IMR-90 (cell line): ENCODE measurements around the gene PGM2. TPM values are rescaled to one million over a fixed set of nuclear protein-coding genes. Genes with fewer than 3 reads are reported as not detected.

Experiments used
- ATAC-seq: fragments of 200-7000 bp; cut with Tn5 transposase; 2 replicates; pipeline ENCODE4 v1.9.1; 2020; ENCODE audit warnings: low read depth, mild to moderate bottlenecking, moderate library complexity
- BruUV-seq: library from RNA; stranded (reverse); fragments of 400-500 nt; replicated peaks from 2 replicates; lab custom pipeline; 2021; lab: Mats Ljungman, UMichigan
- CTCF ChIA-PET: fragments of 300-600 bp; formaldehyde crosslinking; extraction: SDS; loops from one replicate; lab custom pipeline; 2021; ENCODE audit warnings: antibody characterized with exemption; lab: Yijun Ruan, JAX
- POLR2A ChIA-PET: fragments of 300-600 bp; sonication (Branson Sonifier 250); formaldehyde crosslinking; loops from one replicate; lab custom pipeline; 2022; ENCODE audit warnings: antibody characterized with exemption; ENCODE audit not compliant: unreplicated experiment; lab: Charles Lee
- DNase-seq: peaks from one replicate; pipeline ENCODE4 v3.0.0; 2013
- H2AFZ ChIP-seq: replicated peaks from 2 replicates; pipeline ENCODE3; 2013; ENCODE audit warnings: low read length, mild to moderate bottlenecking; ENCODE audit not compliant: poor library complexity
- H2AK5ac ChIP-seq: 2 replicates; pipeline ENCODE4 v1.6.1; 2013; ENCODE audit warnings: low read depth, low read length, inconsistent platforms
- H2AK9ac ChIP-seq: replicated peaks from 2 replicates; pipeline ENCODE3; 2013; ENCODE audit warnings: mild to moderate bottlenecking, low read depth, low read length, moderate library complexity; ENCODE audit not compliant: poor library complexity
- H2BK120ac ChIP-seq: 2 replicates; pipeline ENCODE4 v1.6.1; 2013; ENCODE audit warnings: low read depth, low read length, inconsistent platforms
- H2BK15ac ChIP-seq: 3 replicates; pipeline ENCODE4 v1.6.1; 2013; ENCODE audit warnings: low read depth, low read length, inconsistent platforms
- H2BK20ac ChIP-seq: 2 replicates; pipeline ENCODE4 v1.6.1; 2013; ENCODE audit warnings: low read depth, mild to moderate bottlenecking, inconsistent platforms, low read length, moderate library complexity
- H2BK5ac ChIP-seq: 2 replicates; pipeline ENCODE4 v1.6.1; 2013; ENCODE audit warnings: mild to moderate bottlenecking, low read depth, low read length, inconsistent platforms; ENCODE audit not compliant: poor library complexity, severe bottlenecking
- H3K14ac ChIP-seq: replicated peaks from 2 replicates; pipeline ENCODE4 v1.6.1; 2013; ENCODE audit warnings: low read depth, low read length, inconsistent platforms
- H3K18ac ChIP-seq: 2 replicates; pipeline ENCODE4 v1.6.1; 2013; ENCODE audit warnings: low read depth, low read length, control low read depth
- H3K23ac ChIP-seq: 2 replicates; pipeline ENCODE4 v1.6.1; 2013; ENCODE audit warnings: low read depth, low read length, inconsistent platforms
- H3K27ac ChIP-seq: 2 replicates; pipeline ENCODE4 v1.5.1; 2013; ENCODE audit warnings: mild to moderate bottlenecking, control low read depth, low read length; ENCODE audit not compliant: insufficient read depth
- H3K27me3 ChIP-seq: 2 replicates; pipeline ENCODE4 v1.6.1; 2013; ENCODE audit warnings: low read length; ENCODE audit not compliant: control insufficient read depth, insufficient read depth
- H3K36me3 ChIP-seq: 2 replicates; pipeline ENCODE4 v1.6.1; 2013; ENCODE audit warnings: low read length, mixed read lengths; ENCODE audit not compliant: control insufficient read depth, insufficient read depth
- H3K4ac ChIP-seq: 2 replicates; pipeline ENCODE4 v1.6.1; 2013; ENCODE audit warnings: low read depth, low read length, inconsistent platforms
- H3K4me1 ChIP-seq: 2 replicates; pipeline ENCODE4 v1.6.1; 2013; ENCODE audit warnings: low read length, mixed read lengths; ENCODE audit not compliant: control insufficient read depth, insufficient read depth
- H3K4me2 ChIP-seq: 2 replicates; pipeline ENCODE4 v1.6.1; 2013; ENCODE audit warnings: low read depth, mild to moderate bottlenecking, control low read depth, low read length, moderate library complexity
- H3K4me3 ChIP-seq: 2 replicates; pipeline ENCODE4 v1.5.1; 2013; ENCODE audit warnings: low read depth, mild to moderate bottlenecking, control low read depth, low read length, moderate library complexity; ENCODE audit not compliant: insufficient read depth
- H3K56ac ChIP-seq: 2 replicates; pipeline ENCODE4 v1.6.1; 2013; ENCODE audit warnings: low read length, inconsistent platforms; ENCODE audit not compliant: insufficient read depth; ENCODE audit errors: extremely low read depth
- H3K79me1 ChIP-seq, 2 experiments: 2 replicates each; pipeline ENCODE4 v1.6.1; 2013; ENCODE audit warnings: low read length in 2 of 2, inconsistent platforms in 1 of 2, low read depth in 1 of 2
- H3K9ac ChIP-seq: 2 replicates; pipeline ENCODE4 v1.6.1; 2013; ENCODE audit warnings: low read depth, low read length, control low read depth
- H3K9me1 ChIP-seq: 2 replicates; pipeline ENCODE4 v1.6.1; 2013; ENCODE audit warnings: low read length, inconsistent platforms; ENCODE audit not compliant: insufficient read depth
- H3K9me3 ChIP-seq: 2 replicates; pipeline ENCODE4 v1.6.1; 2013; ENCODE audit warnings: low read length; ENCODE audit not compliant: control insufficient read depth, insufficient read depth
- H4K20me1 ChIP-seq: 2 replicates; pipeline ENCODE4 v1.6.1; 2013; ENCODE audit warnings: low read length, inconsistent platforms; ENCODE audit not compliant: insufficient read depth
- H4K5ac ChIP-seq: 2 replicates; pipeline ENCODE4 v1.6.1; 2013; ENCODE audit warnings: mild to moderate bottlenecking, low read depth, low read length, control low read depth
- H4K8ac ChIP-seq, 2 experiments: 2 replicates each; pipeline ENCODE4 v1.6.1; 2013; ENCODE audit warnings: low read depth in 2 of 2, low read length in 2 of 2, control low read depth in 1 of 2, inconsistent platforms in 1 of 2
- H4K91ac ChIP-seq: 2 replicates; pipeline ENCODE4 v1.6.1; 2013; ENCODE audit warnings: low read depth, low read length, inconsistent platforms; ENCODE audit not compliant: insufficient read depth
- BHLHE40 ChIP-seq: fragments of 150-350 bp; IDR thresholded peaks from 2 replicates; pipeline ENCODE4 v1.6.1; 2016; ENCODE audit warnings: mild to moderate bottlenecking, low read depth, low read length
- CEBPB ChIP-seq: IDR thresholded peaks from 2 replicates; pipeline ENCODE4 v1.6.1; 2012; ENCODE audit warnings: low read depth, low read length, improper control_type of control experiment
- CHD1 ChIP-seq: IDR thresholded peaks from 2 replicates; pipeline ENCODE4 v1.6.1; 2012; ENCODE audit warnings: low read depth, low read length, improper control_type of control experiment
- FOS ChIP-seq: fragments of 150-350 bp; IDR thresholded peaks from 2 replicates; pipeline ENCODE4 v1.6.1; 2016; ENCODE audit warnings: low read depth, low read length
- MAFK ChIP-seq: IDR thresholded peaks from 2 replicates; pipeline ENCODE4 v1.6.1; 2012; ENCODE audit warnings: low read depth, low read length, improper control_type of control experiment
- MAZ ChIP-seq: IDR thresholded peaks from 2 replicates; pipeline ENCODE4 v1.6.1; 2012; ENCODE audit warnings: low read depth, mild to moderate bottlenecking, low read length, improper control_type of control experiment, moderate library complexity, borderline replicate concordance
- POLR2A ChIP-seq: IDR thresholded peaks from 2 replicates; pipeline ENCODE4 v1.6.1; 2012; ENCODE audit warnings: mild to moderate bottlenecking, low read depth, low read length
- RAD21 ChIP-seq: IDR thresholded peaks from 2 replicates; pipeline ENCODE4 v1.6.1; 2012; ENCODE audit warnings: low read length, improper control_type of control experiment
- RFX5 ChIP-seq: IDR thresholded peaks from 2 replicates; pipeline ENCODE4 v1.8.0; 2012; ENCODE audit warnings: low read depth, mild to moderate bottlenecking, low read length, moderate library complexity
- SMC3 ChIP-seq: fragments of 150-350 bp; IDR thresholded peaks from 2 replicates; pipeline ENCODE4 v1.6.1; 2016; ENCODE audit warnings: low read depth, mild to moderate bottlenecking, antibody characterized with exemption, low read length, moderate library complexity
- WGBS, 2 experiments: methylation state at CpG; one replicate each; pipeline versions ENCODE4 v1.1.5 to v1.1.7; 2013; ENCODE audit warnings: missing lambda C conversion rate in 2 of 2; ENCODE audit not compliant: insufficient read length in 1 of 2; ENCODE audit errors: extremely low coverage in 2 of 2; 5-methylcytosine and 5-hydroxymethylcytosine counted together
- dilution Hi-C: fragments of 300-500 bp; cut with HindIII; formaldehyde crosslinking; loops from one replicate; pipeline ENCODE4 v1.14.3; 2018; ENCODE audit warnings: low sequenced_read_pairs; ENCODE audit not compliant: unreplicated experiment
- in situ Hi-C: fragments of 300-500 bp; cut with MboI; formaldehyde crosslinking; loops from 3 replicates; pipeline ENCODE4 v1.14.3; 2019; ENCODE audit warnings: low sequenced_read_pairs, inconsistent platforms, mixed read lengths
- intact Hi-C: fragments of 100-400 bp; cut with micrococcal nuclease; formaldehyde crosslinking; loops from 2 replicates; pipeline ENCODE4 v1.10.0; 2022
- polyA plus RNA-seq, 3 experiments: library from polyadenylated mRNA; depleted of rRNA; stranded (reverse); fragments of >200 nt; gene quantifications; 2 replicates each; pipeline ENCODE4 v1.2.3, GENCODE V29; 2012; ENCODE audit warnings: low replicate concordance in 1 of 3
- total RNA-seq: library from RNA; depleted of rRNA; stranded (reverse); fragments of >200 nt; gene quantifications from 2 replicates; pipeline ENCODE4 v1.2.3, GENCODE V29; 2012
- TF ChIP-seq, protein P1 (sequence below): conservative IDR thresholded peaks from 2 replicates; pipeline ENCODE4 v1.5.1; 2012; ENCODE audit warnings: mild to moderate bottlenecking, low read depth, low read length, improper control_type of control experiment
- TF ChIP-seq, protein P2 (sequence below): fragments of 150-350 bp; IDR thresholded peaks from 2 replicates; pipeline ENCODE4 v1.6.1; 2017; ENCODE audit warnings: mild to moderate bottlenecking, antibody characterized with exemption, low read length, low read depth

PGM2 gene
- total and polyA plus RNA-seq, 2 of the 4 experiments (the other 2 are of a cell fraction): 18.7 to 26.2 TPM

DNA sequence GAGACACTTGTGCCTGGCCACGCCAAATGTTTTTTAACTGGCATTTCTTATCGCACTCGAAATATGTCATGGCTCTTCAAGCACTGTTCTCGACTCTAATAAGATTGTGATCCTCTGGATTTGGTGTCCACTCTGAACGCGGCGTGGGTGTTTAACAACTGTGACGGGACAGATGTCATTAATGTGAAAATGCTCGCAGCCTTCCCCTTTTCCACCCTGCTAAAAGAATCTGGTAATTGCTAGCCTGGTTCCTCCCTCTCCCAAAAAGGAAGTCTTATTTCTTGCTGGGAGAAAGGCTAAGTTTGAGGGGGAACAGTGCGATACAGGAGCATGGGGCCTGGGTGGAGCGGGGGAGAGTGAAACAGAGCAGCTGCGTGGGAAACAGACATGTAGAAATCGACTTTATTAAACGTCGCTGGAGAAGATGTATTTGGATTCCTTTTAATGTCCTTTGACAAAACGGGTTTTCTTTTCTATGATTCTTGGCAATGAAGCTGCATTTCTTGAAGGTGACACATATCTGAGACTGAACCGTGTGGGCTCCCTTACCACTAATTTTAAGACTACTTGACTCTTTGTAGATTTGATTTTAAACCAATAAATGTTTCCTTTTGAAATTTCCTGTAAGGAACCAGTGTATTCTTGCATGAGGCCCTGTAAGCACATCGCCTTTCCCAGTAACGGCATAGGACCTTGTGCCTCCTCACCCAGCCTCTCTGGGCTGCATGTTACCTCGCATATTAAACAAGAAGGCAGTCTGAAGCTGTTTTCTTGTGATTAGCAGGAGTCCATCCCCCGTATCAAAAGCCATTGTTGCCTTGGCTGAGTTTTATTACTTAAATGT is 82.2 kb downstream of the PGM2 start (continued):
- TF ChIP-seq MAFK: no peak

DNA sequence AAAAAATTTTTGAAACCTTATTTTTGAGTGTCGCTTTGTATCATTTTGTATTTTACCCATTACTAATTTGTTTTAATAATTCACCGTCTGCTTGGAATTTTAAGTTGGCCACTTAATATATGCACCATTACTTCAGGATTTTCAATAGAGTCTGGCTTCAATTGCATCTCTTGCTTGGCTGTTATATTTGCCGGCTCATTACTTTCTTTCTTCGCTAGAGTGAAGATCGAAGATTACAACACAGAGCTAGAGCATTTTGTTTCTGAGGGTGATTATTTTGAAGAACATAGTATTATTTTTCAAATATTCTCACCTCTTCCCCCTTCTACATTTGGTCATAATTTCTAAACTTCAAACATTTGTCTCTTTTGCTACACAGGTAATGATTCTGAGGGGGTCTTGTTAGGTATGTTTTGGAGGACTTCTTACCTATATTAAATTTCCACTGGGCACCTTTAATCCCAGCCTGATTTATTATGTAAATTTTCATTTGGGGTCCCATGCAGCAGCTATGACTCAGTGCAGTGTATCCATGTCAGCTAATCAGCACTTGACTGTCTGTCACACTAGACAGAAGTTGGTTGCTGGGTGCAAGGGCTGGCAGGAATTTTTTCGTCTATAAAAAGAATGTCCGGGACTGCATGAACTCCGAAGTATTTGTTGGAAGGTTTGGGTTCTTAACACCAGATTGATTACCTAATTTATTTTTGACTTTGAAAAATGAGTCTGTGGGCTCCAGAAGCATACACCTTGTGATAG is 83.0 kb downstream of the PGM2 start:
- POLR2A ChIA-PET: no interaction called here
- TF ChIP-seq CEBPB: no peak
- TF ChIP-seq, protein P1, sequence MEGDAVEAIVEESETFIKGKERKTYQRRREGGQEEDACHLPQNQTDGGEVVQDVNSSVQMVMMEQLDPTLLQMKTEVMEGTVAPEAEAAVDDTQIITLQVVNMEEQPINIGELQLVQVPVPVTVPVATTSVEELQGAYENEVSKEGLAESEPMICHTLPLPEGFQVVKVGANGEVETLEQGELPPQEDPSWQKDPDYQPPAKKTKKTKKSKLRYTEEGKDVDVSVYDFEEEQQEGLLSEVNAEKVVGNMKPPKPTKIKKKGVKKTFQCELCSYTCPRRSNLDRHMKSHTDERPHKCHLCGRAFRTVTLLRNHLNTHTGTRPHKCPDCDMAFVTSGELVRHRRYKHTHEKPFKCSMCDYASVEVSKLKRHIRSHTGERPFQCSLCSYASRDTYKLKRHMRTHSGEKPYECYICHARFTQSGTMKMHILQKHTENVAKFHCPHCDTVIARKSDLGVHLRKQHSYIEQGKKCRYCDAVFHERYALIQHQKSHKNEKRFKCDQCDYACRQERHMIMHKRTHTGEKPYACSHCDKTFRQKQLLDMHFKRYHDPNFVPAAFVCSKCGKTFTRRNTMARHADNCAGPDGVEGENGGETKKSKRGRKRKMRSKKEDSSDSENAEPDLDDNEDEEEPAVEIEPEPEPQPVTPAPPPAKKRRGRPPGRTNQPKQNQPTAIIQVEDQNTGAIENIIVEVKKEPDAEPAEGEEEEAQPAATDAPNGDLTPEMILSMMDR: no peak
- no peak for TF ChIP-seq SMC3
- TF ChIP-seq CHD1: no peak
- TF ChIP-seq BHLHE40: no peak
- no peak for TF ChIP-seq RFX5
- TF ChIP-seq, protein P2, sequence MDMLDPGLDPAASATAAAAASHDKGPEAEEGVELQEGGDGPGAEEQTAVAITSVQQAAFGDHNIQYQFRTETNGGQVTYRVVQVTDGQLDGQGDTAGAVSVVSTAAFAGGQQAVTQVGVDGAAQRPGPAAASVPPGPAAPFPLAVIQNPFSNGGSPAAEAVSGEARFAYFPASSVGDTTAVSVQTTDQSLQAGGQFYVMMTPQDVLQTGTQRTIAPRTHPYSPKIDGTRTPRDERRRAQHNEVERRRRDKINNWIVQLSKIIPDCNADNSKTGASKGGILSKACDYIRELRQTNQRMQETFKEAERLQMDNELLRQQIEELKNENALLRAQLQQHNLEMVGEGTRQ: no peak
- TF ChIP-seq FOS: no peak
- TF ChIP-seq MAFK: no peak
- TF ChIP-seq RAD21: no peak
- TF ChIP-seq POLR2A: no peak
- no peak for TF ChIP-seq MAZ

More for the DNA sequence above, 83.0 kb downstream of the PGM2 start:
- H4K20me1 ChIP-seq: no peaks in the 10 kb centered on the region
- no peaks in the 10 kb centered on the region for H3K36me3 ChIP-seq
- no peak overlapping the region for H2AK5ac ChIP-seq
- no peaks in the 10 kb centered on the region for H3K4me1 ChIP-seq
- peaks cover 20% of the 10 kb centered on the region for H3K27me3 ChIP-seq
- H4K5ac ChIP-seq: no peak overlapping the region
- H4K91ac ChIP-seq: no peak overlapping the region
- dilution Hi-C loops (no loop called here), intact Hi-C loops (no loop called here), in situ Hi-C loops (no loop called here)
- H4K8ac ChIP-seq: no peak overlapping the region
- H2BK5ac ChIP-seq: no peak overlapping the region
- H3K4ac ChIP-seq: no peak overlapping the region
- H2AFZ ChIP-seq: no peak overlapping the region
- no peak overlapping the region for H2BK15ac ChIP-seq
- H3K14ac ChIP-seq: no peak overlapping the region
- 85% methylated on average over 3 of the region's 8 CpGs; no CpG with 5 or more reads in 1 of the 2 experiments for WGBS, 2 experiments
- H3K9me1 ChIP-seq: no peaks in the 10 kb centered on the region
- no peak overlapping the region for H3K56ac ChIP-seq
- BruUV-seq: no TSS peak
- H3K4me3 ChIP-seq: no peak overlapping the region
- no peak overlapping the region for H2BK20ac ChIP-seq
- H3K18ac ChIP-seq: no peak overlapping the region
- H3K9ac ChIP-seq: no peak overlapping the region
- no peak overlapping the region for H2AK9ac ChIP-seq
- H3K23ac ChIP-seq: no peak overlapping the region
- H3K9me3 ChIP-seq: no peaks in the 10 kb centered on the region
- ATAC-seq: no peak
- no peak overlapping the region for H3K27ac ChIP-seq
- no peak overlapping the region for H3K4me2 ChIP-seq
- no peaks in the 10 kb centered on the region for H3K79me1 ChIP-seq
- CTCF ChIA-PET: no interaction called here
- no peak for DNase-seq
- H2BK120ac ChIP-seq: no peak overlapping the region
